Measurements from ENCODE around the gene ZBTB32.

DNA sequence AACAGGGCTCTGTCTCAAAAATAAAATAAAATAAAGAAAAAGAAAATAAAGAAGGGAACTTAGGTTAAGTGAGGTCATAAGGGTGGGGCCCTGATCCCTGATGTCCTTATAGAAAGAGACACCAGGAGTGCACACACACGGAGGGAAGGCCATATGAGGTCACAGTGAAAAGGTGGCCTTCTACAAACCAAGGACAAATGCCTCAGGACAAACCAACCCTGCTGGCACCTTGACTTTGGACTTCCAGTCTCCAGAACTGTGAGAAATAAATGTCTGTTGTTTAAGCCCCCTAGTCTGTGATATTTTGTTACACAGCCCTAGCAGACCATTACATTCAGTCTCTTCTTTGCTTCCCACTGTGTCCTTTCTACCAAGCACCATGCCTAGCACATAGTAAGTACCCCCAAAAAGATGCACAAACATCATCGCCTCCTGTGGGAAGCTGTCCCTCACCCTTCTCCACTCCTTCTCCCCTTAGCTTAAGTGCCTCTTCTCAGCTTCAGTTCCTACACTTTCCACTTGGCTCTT, 8.4 kb upstream of the ZBTB32 start:
- TF ChIP-seq, protein P1, sequence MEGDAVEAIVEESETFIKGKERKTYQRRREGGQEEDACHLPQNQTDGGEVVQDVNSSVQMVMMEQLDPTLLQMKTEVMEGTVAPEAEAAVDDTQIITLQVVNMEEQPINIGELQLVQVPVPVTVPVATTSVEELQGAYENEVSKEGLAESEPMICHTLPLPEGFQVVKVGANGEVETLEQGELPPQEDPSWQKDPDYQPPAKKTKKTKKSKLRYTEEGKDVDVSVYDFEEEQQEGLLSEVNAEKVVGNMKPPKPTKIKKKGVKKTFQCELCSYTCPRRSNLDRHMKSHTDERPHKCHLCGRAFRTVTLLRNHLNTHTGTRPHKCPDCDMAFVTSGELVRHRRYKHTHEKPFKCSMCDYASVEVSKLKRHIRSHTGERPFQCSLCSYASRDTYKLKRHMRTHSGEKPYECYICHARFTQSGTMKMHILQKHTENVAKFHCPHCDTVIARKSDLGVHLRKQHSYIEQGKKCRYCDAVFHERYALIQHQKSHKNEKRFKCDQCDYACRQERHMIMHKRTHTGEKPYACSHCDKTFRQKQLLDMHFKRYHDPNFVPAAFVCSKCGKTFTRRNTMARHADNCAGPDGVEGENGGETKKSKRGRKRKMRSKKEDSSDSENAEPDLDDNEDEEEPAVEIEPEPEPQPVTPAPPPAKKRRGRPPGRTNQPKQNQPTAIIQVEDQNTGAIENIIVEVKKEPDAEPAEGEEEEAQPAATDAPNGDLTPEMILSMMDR (IDR thresholded peaks at IDR 0.05), result no peak
- no peak for TF ChIP-seq POLR2A (IDR thresholded peaks at IDR 0.05)

Measured in uterus (tissue), 2 donors.